GM12874 (cell line): ENCODE measurements around the gene GPC3.

Source experiments
- TF ChIP-seq, protein P1 (sequence below): IDR thresholded peaks from 2 replicates; pipeline ENCODE4 v1.5.1; 2011; ENCODE audit warnings: low read depth, mild to moderate bottlenecking, control low read depth, low read length, moderate library complexity; ENCODE audit not compliant: insufficient read depth

Gene GPC3

DNA sequence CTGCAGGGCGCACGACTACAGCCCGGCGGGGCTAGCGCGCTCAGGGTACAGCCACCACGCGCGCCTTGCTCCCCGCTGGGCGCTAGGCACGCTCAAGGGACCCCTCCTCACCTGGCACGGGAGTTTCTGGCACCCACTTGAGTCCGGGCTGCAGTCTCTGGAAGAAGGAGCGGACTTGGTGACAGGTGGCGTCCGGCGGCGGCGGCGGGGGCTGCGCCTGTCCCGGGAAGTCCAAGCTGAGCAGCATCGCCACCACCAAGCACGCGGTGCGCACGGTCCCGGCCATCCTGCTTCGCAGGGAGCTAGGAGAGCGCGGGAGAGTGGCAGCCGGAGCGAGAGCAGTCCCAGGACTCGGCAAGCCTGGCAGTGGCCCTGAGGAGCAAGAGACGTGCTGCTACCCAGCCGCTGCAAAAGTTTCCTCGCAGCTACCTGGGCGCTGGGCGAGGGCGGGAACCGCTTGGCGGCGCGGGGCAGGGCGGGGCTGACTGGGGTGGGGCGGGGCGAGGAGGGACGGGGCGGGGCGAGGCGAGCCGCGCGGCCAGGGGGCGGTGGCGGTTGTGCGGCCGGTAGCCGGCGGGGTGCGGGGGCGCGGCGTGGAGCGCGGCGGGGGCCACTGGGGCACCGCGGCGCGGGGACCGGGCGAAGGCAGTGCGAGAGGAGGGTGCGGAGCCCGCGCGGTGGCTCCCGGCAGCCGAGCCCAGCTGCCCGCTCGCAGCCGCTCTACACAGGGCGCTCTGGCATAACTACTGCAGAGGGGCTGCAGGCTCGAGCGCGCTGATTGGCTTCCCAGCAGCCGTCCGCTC lies at the start of gene GPC3:
Gene GPC3 (minus strand): TSS at position 431 of the 803 bp plus-strand sequence.
- TF ChIP-seq, protein P1, sequence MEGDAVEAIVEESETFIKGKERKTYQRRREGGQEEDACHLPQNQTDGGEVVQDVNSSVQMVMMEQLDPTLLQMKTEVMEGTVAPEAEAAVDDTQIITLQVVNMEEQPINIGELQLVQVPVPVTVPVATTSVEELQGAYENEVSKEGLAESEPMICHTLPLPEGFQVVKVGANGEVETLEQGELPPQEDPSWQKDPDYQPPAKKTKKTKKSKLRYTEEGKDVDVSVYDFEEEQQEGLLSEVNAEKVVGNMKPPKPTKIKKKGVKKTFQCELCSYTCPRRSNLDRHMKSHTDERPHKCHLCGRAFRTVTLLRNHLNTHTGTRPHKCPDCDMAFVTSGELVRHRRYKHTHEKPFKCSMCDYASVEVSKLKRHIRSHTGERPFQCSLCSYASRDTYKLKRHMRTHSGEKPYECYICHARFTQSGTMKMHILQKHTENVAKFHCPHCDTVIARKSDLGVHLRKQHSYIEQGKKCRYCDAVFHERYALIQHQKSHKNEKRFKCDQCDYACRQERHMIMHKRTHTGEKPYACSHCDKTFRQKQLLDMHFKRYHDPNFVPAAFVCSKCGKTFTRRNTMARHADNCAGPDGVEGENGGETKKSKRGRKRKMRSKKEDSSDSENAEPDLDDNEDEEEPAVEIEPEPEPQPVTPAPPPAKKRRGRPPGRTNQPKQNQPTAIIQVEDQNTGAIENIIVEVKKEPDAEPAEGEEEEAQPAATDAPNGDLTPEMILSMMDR: no peak

DNA sequence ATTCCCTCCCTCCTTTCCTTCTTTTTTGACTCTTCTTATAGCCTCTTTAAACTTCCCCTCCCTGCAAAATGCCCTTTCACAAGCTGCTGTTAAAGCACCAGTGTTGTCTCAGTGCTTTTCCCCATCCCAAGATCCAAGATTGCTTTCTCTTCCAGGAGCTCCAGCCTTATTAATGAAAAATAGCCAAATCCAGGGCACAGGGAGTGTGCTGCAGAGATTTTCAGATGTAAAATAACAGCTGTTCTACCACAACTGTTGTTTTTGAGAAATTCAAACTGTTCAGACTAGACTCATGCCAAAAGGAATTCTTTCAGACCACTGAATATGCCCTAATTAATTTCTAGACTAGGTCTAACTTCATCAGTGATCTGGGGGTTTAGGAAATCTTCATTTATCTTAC lies 47.0 kb upstream of the GPC3 start:
- TF ChIP-seq, protein P1: no peak

DNA sequence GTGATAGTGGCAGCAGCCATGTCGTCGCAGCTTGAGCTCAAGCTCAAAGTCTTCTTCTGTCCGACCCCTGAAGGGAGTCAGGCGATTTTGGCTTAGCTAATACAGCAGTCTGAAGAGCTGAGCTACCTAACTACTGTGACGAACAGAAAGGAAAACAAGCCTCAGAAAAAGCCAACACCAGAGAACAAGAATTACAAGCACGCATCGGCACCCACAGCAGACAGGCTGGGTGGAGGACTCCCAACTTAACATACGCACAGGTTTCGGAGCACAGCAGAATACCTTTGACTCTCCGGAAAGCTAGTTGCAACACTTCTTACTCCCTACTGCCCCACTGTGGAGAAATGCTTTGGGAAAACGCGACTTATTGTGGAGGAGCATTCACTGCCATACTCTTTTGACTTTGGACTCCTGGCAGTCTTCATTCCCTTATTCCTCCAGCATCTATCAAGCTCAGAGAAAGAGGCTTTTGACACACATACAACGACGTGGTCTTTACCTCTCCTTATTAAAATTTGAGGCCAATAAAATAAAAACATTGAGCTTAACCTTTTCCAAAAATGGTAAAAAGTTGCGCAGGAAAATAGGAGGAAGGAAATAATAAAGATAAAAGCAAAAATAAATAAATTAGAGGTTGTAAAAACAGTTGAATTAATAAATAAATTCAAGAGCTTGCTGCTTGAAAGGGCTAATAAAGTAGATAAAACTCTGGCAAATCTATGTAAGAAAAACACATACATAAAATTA lies 41.3 kb upstream of the GPC3 start:
- TF ChIP-seq, protein P1: no peak; the same call in 1 of the 2 replicates

DNA sequence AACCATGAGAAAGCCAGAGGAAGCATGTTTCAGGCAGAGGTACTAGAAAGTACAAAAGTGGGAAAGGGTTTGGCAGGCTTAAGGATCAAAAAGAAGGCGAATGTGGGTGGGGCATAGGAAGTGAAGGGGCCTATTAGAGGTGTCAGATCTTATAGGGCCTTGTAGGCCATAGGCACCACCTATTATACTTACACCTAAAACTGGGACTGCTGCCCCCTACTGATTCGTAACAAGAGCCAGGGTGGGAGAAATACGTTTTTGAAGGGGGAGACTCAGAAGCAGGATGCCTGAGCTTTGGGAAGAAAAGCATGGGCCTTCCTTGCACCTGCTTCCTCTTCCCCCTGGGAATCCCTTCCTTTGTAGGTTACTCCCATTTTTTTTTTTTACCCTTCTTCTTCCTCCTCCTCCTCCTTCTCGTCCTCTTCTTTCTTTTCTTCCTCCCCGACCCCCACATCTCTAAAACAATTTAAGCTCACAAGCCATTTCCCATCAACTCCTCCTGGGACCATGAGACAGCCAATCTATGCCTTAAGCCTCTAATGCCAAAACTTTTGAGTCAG lies 40.7 kb upstream of the GPC3 start:
- TF ChIP-seq, protein P1: no peak

DNA sequence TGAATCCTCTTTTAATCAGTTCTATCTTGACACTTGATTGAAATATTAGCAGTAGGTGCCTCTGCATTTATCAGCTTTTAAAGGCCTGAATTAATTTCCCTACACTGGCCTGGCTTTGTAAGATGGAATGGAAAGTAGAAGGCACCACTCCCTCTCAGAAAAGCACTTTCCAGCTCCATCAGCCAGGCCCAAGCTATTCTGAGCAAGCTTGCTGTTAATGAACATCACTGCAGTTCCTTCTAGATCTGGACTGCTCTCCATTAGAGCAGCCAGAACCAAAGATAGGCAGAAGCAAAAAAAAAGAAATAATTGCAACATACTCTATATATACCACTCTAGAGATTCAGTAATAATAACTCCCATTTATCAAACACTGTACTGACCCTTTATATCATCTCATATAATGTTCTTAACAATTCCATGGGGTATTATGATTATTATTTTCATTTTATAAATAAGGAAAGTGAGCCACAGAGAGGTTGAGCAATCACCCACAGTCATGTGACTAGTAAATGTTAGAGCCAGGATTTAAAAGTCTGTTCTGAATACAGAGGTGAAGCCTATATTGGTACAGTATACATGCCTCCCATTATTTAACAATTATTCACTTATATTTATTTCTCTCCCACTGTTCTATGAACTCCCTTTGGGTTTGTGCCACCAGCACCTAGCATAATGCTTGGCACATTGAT lies 39.4 kb upstream of the GPC3 start:
- TF ChIP-seq, protein P1: no peak

DNA sequence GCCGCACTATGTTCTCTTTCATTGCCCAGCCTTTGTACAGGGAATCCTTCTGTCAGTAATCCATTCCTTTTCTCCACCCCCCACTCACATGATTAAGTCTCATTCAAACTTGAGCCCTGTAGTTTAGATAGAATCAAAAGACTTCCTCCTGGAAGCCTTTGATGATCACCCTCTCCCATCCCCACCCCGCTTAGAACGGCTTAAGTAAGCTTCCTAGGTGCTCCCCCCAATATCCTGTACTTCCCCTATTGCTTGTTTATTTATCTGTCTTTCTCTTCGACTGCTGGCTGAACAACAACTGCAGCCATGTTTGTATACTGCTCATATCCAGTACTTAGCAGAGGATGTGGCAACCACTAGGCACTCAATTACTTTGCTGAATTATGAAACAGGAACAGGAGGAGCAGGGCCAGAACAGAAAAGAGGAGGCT lies 38.5 kb upstream of the GPC3 start:
- TF ChIP-seq, protein P1: no peak

DNA sequence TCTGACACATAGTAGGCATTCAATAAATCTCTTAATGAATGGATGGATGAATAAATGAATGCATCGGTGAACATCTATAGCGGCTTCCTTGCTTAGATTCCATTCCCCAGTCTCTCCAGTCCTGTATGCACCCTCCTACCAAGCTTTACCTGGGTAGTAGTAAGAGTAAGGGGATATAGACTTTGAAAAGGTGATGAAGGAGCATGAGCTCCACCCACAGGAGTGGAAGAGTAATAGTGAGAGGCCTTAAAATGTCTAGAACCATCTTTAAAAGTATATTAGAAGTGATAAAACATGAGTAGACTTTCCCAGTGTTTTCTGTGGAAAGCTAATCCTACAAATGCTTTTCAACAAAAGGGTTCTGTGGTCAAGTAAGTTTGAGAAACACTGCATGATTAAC lies 35.5 kb upstream of the GPC3 start:
- TF ChIP-seq, protein P1: no peak
